T-helper 22 cell (primary cell): ENCODE data around the gene ROBO2.

Source experiments
- DNase-seq: peaks from one replicate; pipeline ENCODE4 v3.0.0-alpha.2; 2020; ENCODE audit warnings: low read depth

The ROBO2 gene

DNA sequence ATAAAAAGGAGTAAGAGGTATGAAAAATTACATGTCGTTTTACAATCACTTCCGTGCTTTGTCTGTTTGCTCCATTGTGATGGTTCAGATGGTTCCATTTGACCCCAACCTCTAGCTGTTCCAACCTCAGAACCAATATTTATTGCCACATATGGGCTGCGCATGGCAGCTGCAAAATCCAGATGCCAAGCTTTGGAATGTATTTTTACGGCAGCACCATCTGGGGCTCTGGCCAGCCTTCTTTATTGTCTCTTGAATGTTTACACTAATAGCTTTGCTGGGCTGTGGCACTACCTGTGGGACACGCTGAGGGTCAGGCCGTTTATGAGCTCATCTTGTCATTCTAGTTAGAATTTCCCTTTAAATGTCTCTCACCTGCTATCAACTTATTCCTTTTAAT is 219.8 kb downstream of the ROBO2 start:
- no peak for DNase-seq

DNA sequence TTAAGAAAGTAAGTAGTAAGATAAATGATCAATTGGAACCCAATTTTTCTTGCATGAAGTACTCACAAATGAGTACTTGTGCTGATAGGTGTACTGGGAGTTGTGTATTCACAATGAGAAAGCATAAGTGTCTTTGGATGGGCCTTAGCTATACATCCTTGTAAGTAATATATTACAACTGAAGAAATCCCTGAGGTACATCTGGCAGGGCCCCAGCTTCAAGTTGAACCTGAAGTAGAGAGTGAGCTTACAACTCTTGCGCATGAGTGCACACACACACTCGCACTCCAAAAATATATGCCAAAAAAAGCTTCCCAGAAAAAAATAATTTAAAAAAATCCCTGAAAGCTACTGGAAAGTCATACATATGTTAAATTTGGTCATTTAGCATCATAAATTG is 222.5 kb downstream of the ROBO2 start:
- no peak for DNase-seq

DNA sequence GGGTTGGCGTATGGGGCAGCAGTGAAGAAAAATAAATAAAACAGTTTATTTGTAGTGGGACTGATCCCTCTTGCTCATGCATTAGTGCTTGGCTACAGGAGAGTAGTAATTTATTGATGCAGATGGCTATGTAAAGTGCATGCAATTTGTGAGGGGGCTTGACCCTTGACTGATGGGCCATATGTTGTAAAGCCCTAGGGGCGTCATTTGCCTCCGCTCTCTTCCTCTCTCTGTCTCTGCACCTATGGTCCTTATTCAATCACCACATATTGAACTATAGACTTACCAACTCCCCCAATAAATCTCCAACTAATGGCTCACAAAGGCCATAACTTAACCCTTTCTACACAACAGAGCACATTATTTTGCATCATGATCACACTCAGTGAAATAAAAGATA is 227.7 kb downstream of the ROBO2 start:
- DNase-seq = no peak

- no peak for DNase-seq
Measured at GRCh38 chr3:77271306-77271705, 231.4 kb downstream of the ROBO2 start.

DNA sequence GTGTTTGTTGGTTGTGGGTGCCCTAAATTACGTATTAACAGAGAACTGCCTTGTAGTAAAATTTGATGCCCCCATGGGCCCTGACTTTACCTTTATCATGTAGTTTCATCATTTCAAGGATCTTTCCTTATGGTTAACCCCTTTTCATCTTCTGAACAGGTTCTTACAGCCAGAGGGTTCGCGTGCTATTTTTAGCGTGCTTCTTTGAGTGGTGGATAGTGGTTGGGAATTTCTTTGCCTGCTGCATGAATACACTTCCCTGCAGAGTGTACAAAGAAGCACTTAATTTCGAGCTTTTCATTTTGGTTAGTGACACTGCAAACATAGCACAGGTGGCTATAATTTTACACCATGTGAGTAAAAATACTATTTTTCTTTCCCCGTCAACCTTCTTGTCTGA is 231.8 kb downstream of the ROBO2 start:
- no peak for DNase-seq

DNA sequence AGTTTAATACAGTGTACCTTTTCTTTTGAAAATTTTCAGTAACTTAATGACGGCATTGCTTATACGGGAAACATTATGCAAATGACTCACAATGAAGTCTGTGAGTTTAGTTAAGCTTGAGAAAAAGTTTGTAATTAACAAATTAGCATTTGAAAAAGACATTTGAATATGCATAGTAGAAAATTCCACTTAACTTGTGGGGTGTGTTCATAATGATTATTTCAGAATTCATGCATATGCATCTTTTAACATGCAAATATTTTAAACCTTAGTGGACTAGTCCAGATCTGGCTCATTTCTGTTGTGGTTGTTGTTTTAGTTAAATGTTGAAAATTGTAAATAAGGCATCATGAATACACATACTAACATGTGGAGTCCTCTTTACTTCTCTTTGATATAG is 239.4 kb downstream of the ROBO2 start:
- no peak for DNase-seq

DNA sequence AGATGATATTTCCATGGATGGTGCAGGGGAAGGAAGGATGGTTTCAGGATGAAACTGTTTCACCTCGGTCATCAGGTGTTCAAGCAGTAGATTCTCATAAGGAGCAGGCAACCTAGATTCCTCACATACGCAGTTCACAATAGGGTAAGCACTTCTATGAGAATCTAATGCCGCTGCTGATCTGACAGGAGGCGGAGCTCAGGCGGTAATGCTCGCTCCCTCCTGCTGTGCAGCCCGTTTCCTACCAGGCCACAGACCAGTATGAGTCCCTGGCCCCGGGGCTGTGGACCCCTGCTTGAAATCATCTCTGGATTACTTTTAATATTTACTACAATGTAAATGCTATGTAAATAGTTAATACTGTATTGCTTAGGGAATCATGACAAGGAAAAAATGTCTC is 241.8 kb downstream of the ROBO2 start:
- DNase-seq = no peak

DNA sequence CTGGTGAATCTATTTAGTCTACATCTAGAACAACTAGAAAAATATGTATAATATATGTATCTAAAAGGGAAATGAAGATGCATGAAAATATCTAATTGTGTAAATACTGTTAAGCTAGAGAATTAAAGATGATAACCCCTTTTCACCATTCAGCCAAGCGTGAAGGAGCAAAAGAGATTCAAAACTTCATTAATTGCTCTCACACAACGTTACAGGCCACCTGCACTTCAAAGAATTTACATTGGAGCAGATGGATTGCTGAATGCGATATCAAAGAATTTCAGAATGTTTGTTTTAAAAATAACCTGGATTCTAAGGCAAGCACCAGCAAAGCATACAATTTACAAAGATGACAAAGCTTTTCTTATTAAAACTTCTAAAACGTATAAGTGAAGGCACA is 243.2 kb downstream of the ROBO2 start:
- DNase-seq = no peak

GRCh38 chr3:77288348-77288747 is 248.4 kb downstream of the ROBO2 start:
- DNase-seq = no peak

DNA sequence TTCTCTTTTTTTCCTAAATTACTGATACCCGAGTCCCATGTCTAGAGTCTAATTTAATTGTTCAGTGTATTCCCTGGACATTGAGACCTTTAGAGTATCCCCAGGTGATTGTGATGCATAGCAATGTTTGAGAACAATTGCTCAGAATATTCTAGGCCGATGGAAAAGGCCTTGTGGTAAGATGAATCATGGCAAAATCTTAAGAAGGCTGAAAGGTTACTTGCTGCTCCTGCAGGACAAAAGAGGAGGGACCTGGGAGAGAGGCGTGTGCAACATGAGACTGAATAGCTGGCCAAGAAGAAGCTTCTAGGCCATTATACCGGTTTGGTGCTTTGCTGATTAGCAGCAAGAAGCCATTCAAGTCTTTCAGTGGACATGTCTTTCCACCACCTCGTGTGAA is 256.6 kb downstream of the ROBO2 start:
- no peak for DNase-seq

DNA sequence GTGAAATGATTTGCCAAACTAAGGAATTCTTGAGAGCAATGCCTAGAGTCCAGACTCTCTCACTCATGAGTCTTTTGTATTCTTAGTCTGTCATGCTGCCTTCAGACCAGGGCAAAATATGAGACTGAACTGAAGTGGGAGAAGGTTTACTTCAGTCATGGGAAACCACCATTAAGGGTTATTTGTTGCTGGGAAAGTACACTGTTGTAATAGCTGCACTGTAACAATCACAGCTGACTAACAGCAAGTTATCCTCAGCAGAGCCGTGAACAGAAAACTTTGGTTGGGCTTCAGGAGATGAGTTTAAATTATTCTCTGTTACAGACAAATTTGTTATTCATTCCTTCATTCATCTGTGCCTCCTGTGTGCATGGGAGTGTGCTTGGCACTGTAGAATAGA is 258.5 kb downstream of the ROBO2 start:
- DNase-seq = no peak

DNA sequence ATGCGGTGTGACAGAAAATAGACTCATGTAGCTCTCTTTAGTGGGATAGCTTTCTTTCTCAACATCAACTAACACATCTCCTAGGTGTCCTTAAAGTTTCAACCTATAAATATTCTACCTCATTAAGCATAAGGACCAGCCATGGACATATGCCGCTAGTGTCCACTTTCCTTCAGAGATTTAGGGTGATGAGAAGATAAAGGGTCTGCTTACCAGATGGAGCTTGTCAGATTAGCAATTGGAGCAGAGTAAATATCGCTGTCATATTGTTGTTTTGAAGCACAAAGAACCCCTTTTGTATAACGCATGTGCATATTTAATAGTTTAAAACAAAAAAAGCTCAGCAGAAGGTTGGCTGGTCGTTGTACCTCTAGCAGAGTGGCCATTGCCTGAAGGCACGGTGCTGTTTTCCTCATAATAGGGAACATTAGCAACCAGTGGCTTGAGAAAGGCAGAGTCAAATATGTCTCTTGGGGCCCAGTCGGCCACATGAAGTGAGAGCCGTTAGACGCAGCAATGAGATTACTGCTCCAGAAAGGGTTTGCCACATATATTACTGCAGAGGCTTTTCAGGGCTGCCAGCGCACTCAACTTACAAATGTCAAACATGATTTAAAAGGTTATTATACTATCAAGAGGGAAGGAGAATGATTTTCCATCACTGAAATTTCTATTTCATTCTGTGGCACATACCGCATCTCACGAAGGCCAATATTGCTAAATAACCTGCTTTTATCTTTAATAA is 264.2 kb downstream of the ROBO2 start:
- no peak for DNase-seq

- DNase-seq = no peak
Measured at GRCh38 chr3:77304700-77305021, 264.8 kb downstream of the ROBO2 start.

- DNase-seq = no peak
Measured at GRCh38 chr3:77309460-77309859, 269.6 kb downstream of the ROBO2 start.

GRCh38 chr3:77313843-77314242 is 273.9 kb downstream of the ROBO2 start:
- no peak for DNase-seq

DNA sequence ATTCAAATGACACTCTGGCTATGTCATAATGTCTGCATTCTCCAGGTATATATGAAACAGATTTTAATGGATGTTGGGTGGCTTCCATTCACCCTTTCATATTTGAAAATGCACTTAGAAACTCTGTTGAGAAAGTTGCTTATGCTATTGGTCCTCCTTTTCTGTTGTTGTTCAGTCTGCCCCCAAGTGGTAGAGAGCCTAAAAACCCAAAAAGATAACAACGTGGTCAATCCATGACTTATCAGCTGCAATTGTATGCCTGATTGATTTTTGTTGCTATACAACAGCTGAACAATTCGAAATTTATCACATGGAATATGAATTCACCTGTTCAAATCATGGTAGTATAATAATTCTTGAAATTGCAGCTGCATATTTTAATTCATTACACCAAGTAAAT is 279.8 kb downstream of the ROBO2 start:
- DNase-seq = no peak

DNA sequence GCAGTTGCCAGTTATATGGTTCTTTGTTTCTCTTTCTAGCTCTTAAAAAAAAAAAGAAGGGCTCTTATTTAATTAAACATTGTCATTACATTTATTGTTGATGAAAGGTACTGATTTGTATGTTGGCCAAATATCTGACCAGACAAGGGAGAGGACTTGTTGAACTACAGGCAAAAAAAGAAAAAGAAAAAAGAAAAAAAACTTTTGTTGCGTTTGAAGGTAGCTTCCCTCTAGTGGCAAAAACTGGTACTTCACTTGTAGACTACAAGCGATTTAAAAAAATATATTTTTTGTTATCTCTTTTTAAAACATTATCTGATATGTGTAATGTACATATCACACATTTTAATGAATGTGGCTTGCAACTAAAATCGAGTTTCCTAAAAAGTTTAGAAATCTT is 280.6 kb downstream of the ROBO2 start:
- no peak for DNase-seq

GRCh38 chr3:77321646-77322045 is 281.7 kb downstream of the ROBO2 start:
- no peak for DNase-seq

GRCh38 chr3:77323626-77324025 is 283.7 kb downstream of the ROBO2 start:
- DNase-seq = no peak

GRCh38 chr3:77324105-77324504 is 284.2 kb downstream of the ROBO2 start:
- DNase-seq = no peak

GRCh38 chr3:77325280-77325679 is 285.4 kb downstream of the ROBO2 start:
- no peak for DNase-seq

GRCh38 chr3:77325702-77326101 is 285.8 kb downstream of the ROBO2 start:
- DNase-seq = no peak

- no peak for DNase-seq
Measured at GRCh38 chr3:77326586-77326985, 286.7 kb downstream of the ROBO2 start.

DNA sequence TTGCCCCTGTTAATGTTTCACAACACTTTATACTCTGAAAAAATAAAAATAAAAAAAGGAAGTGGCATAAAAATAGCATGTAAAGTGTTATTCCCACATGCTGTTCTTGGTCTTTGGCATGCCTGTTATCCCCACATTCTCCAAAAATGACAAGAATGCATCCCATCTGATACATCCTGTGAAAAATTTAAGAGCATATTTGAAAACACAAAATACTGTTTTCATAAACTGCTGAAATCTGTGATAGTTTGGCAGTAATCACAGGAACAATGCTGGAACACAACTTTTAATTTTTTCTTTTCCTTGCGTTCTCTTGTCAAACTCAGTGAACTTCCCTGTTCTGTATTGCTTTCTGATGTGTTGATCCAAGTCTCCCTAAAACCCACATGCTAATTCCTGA is 288.8 kb downstream of the ROBO2 start:
- DNase-seq = no peak

DNA sequence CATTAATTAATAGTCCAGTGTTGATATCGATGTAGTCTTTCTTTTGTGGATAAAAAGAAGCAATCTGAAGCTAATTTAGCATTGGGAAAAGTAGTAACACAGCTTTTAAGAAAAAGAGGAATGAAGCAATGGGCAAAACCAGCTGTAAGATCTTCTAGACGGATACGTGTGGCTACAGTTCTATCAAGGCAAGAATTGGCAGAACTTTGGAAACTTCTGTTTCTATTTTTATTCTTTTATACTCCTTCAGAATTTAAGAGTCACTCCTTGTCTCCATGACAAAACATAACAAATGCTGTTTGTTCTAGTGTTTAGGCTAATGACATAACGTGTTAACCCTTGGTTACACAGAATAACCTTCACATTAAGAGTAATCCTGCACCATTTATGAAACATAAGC is 289.2 kb downstream of the ROBO2 start:
- no peak for DNase-seq
